Mesothelial cell of epicardium (in vitro differentiated cells): ENCODE measurements around the gene TRRAP. TPM values are rescaled to one million over a fixed set of nuclear protein-coding genes. Genes with fewer than 3 reads are reported as not detected.
A peak's percentile ranks its signal among the peaks of the same experiment; 100 is the strongest.
"Not testable (repeated sequence)": the region's sequence is repeated elsewhere in the genome, so short reads cannot be mapped to it uniquely, and the experiment has no call there.

ENCODE experiments used
- DNase-seq, 2 experiments: peaks; one replicate each; pipeline ENCODE4 v3.0.0; 2021; ENCODE audit warnings: low spot score in 2 of 2; ENCODE audit not compliant: unreplicated experiment in 2 of 2
- H3K27ac Mint-ChIP-seq: 2 replicates; pipeline ENCODE4 v1.8.0; 2021; ENCODE audit warnings: mixed read lengths
- H3K27me3 Mint-ChIP-seq: 2 replicates; pipeline ENCODE4 v1.8.0; 2021; ENCODE audit warnings: low read depth, mixed read lengths
- H3K36me3 Mint-ChIP-seq: 2 replicates; pipeline ENCODE4 v1.8.0; 2021; ENCODE audit warnings: mixed read lengths
- H3K4me1 Mint-ChIP-seq: 2 replicates; pipeline ENCODE4 v1.8.0; 2021; ENCODE audit warnings: mixed read lengths
- H3K4me3 Mint-ChIP-seq: 2 replicates; pipeline ENCODE4 v1.8.0; 2021; ENCODE audit warnings: mild to moderate bottlenecking, moderate library complexity, mixed read lengths
- H3K9me3 Mint-ChIP-seq: 2 replicates; pipeline ENCODE4 v1.8.0; 2021; ENCODE audit warnings: mixed read lengths
- CTCF ChIP-seq: fragments of 200-600 bp; sonication (generic); IDR thresholded peaks from one replicate; pipeline ENCODE4 v1.5.0; 2021; ENCODE audit warnings: antibody characterized with exemption; ENCODE audit not compliant: unreplicated experiment
- total RNA-seq: library from RNA; stranded (reverse); gene quantifications from 3 replicates; pipeline ENCODE4 v1.2.1, GENCODE V29; 2021

Gene TRRAP
- total RNA-seq, 1 donor from 2014 or later = 82.9 TPM

GRCh38 chr7:98836811-98837629, 41.3 kb upstream of the TRRAP start:
- Mint-ChIP-seq H3K36me3 (no peaks in the 10 kb centered on the region), H3K27me3 (peaks cover 7% of the 10 kb centered on the region), H3K9me3 (no peaks in the 10 kb centered on the region), H3K4me3 (no peak overlapping the region), H3K27ac (peak overlapping the region; percentile 26), H3K4me1 (peaks cover 5% of the 10 kb centered on the region)
- peak; percentile 47 for TF ChIP-seq CTCF
- DNase-seq = peak in 1 of 2 experiments; percentile 64

GRCh38 chr7:98837630-98837972, 40.7 kb upstream of the TRRAP start:
- no peaks in the 10 kb centered on the region for H3K36me3 Mint-ChIP-seq
- H3K4me3 Mint-ChIP-seq = no peak overlapping the region
- no peak for TF ChIP-seq CTCF
- peaks cover 7% of the 10 kb centered on the region for H3K27me3 Mint-ChIP-seq
- no peaks in the 10 kb centered on the region for H3K9me3 Mint-ChIP-seq
- no peak for DNase-seq
- H3K4me1 Mint-ChIP-seq = peaks cover 5% of the 10 kb centered on the region
- no peak overlapping the region for H3K27ac Mint-ChIP-seq

- Mint-ChIP-seq H3K27me3 (peaks cover 4% of the 10 kb centered on the region), H3K4me1 (peaks cover 5% of the 10 kb centered on the region), H3K4me3 (no peak overlapping the region), H3K36me3 (no peaks in the 10 kb centered on the region), H3K9me3 (no peaks in the 10 kb centered on the region), H3K27ac (no peak overlapping the region)
- TF ChIP-seq CTCF = no peak
- no peak for DNase-seq
These were observed 38.2 kb upstream of the TRRAP start for GRCh38 chr7:98840096-98840495.

GRCh38 chr7:98840722-98841121, 37.6 kb upstream of the TRRAP start:
- peaks cover 5% of the 10 kb centered on the region for H3K4me1 Mint-ChIP-seq
- peaks cover 4% of the 10 kb centered on the region for H3K27me3 Mint-ChIP-seq
- no peaks in the 10 kb centered on the region for H3K36me3 Mint-ChIP-seq

GRCh38 chr7:98841179-98841997, 36.9 kb upstream of the TRRAP start:
- H3K4me1 Mint-ChIP-seq = peaks cover 5% of the 10 kb centered on the region
- H3K36me3 Mint-ChIP-seq = no peaks in the 10 kb centered on the region
- no peak overlapping the region for H3K27ac Mint-ChIP-seq
- peak; percentile 99 for TF ChIP-seq CTCF
- DNase-seq = peak; percentile 43 to 87
- H3K9me3 Mint-ChIP-seq = no peaks in the 10 kb centered on the region
- H3K4me3 Mint-ChIP-seq = no peak overlapping the region
- H3K27me3 Mint-ChIP-seq = peaks cover 4% of the 10 kb centered on the region

More at GRCh38 chr7:98840722-98841121, 37.6 kb upstream of the TRRAP start:
- Mint-ChIP-seq H3K9me3 (no peaks in the 10 kb centered on the region), H3K4me3 (no peak overlapping the region), H3K27ac (no peak overlapping the region)
- DNase-seq = no peak
- no peak for TF ChIP-seq CTCF

- H3K9me3 Mint-ChIP-seq, H3K36me3 Mint-ChIP-seq, DNase-seq, H3K27ac Mint-ChIP-seq, H3K4me1 Mint-ChIP-seq, H3K4me3 Mint-ChIP-seq, H3K27me3 Mint-ChIP-seq: not testable (repeated sequence)
These were observed 35.8 kb upstream of the TRRAP start for GRCh38 chr7:98842552-98842951.
